ENCODE measurements around the gene HIBADH.

GRCh38 chr7:27615420-27616185 lies 47.1 kb downstream of the HIBADH start:
- TF ChIP-seq, protein P1, sequence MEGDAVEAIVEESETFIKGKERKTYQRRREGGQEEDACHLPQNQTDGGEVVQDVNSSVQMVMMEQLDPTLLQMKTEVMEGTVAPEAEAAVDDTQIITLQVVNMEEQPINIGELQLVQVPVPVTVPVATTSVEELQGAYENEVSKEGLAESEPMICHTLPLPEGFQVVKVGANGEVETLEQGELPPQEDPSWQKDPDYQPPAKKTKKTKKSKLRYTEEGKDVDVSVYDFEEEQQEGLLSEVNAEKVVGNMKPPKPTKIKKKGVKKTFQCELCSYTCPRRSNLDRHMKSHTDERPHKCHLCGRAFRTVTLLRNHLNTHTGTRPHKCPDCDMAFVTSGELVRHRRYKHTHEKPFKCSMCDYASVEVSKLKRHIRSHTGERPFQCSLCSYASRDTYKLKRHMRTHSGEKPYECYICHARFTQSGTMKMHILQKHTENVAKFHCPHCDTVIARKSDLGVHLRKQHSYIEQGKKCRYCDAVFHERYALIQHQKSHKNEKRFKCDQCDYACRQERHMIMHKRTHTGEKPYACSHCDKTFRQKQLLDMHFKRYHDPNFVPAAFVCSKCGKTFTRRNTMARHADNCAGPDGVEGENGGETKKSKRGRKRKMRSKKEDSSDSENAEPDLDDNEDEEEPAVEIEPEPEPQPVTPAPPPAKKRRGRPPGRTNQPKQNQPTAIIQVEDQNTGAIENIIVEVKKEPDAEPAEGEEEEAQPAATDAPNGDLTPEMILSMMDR (conservative IDR thresholded peaks at IDR 0.05), result no peak
- TF ChIP-seq ZFX (IDR thresholded peaks at IDR 0.05), result no peak

Measured in C4-2B (cell line).